OCI-LY7 (cell line): ENCODE results near the gene TIGIT. TPM values are rescaled to one million over a fixed set of nuclear protein-coding genes. Genes with fewer than 3 reads are reported as not detected.

Experiments used
- BruUV-seq: library from RNA; stranded (reverse); fragments of 400-500 nt; replicated peaks from 2 replicates; lab custom pipeline; 2021; lab: Mats Ljungman, UMichigan
- CTCF ChIA-PET: fragments of 300-600 bp; sonication (Branson Sonifier 250); formaldehyde crosslinking; loops from one replicate; lab custom pipeline; 2022; ENCODE audit warnings: antibody characterized with exemption; ENCODE audit not compliant: unreplicated experiment; lab: Charles Lee
- POLR2A ChIA-PET: fragments of 300-600 bp; sonication (Branson Sonifier 250); formaldehyde crosslinking; loops from one replicate; lab custom pipeline; 2022; ENCODE audit warnings: antibody characterized with exemption; lab: Charles Lee
- DNase-seq: peaks from one replicate; pipeline ENCODE4 v3.0.0-alpha.2; 2015; ENCODE audit warnings: low spot score
- H2AFZ ChIP-seq: fragments of 200-600 bp; sonication (generic), shearing (Covaris generic); 2 replicates; pipeline ENCODE4 v1.6.1; 2014; ENCODE audit warnings: mild to moderate bottlenecking, antibody characterized with exemption, low read length, moderate library complexity
- H3K27ac ChIP-seq: fragments of 200-600 bp; sonication (generic); 2 replicates; pipeline ENCODE4 v1.5.1; 2014; ENCODE audit warnings: mixed run types, low read depth, mild to moderate bottlenecking, moderate library complexity, low read length, inconsistent platforms; ENCODE audit not compliant: poor library complexity, severe bottlenecking
- H3K36me3 ChIP-seq: fragments of 200-600 bp; sonication (generic); 2 replicates; pipeline ENCODE4 v1.6.1; 2014; ENCODE audit warnings: mild to moderate bottlenecking, antibody characterized with exemption, low read length, moderate library complexity, mixed read lengths; ENCODE audit not compliant: insufficient read depth
- H3K4me1 ChIP-seq: fragments of 200-600 bp; sonication (generic); 2 replicates; pipeline ENCODE4 v1.5.1; 2014; ENCODE audit warnings: mild to moderate bottlenecking, low read length; ENCODE audit not compliant: insufficient read depth, poor library complexity, severe bottlenecking
- H3K4me2 ChIP-seq: fragments of 200-600 bp; sonication (generic); 2 replicates; pipeline ENCODE4 v1.6.1; 2014; ENCODE audit warnings: mild to moderate bottlenecking, low read length
- H3K4me3 ChIP-seq: fragments of 200-600 bp; sonication (generic); 2 replicates; pipeline ENCODE4 v1.5.1; 2014; ENCODE audit warnings: mild to moderate bottlenecking, low read depth, low read length; ENCODE audit not compliant: poor library complexity, severe bottlenecking
- H3K79me2 ChIP-seq: fragments of 200-600 bp; sonication (generic); 2 replicates; pipeline ENCODE4 v1.6.1; 2016; ENCODE audit warnings: low read depth, mild to moderate bottlenecking, low read length, moderate library complexity, mixed read lengths; ENCODE audit not compliant: insufficient read depth
- H3K9me2 ChIP-seq: fragments of 200-600 bp; sonication (generic); 2 replicates; pipeline ENCODE4 v1.6.1; 2016; ENCODE audit warnings: mild to moderate bottlenecking, low read length, mixed read lengths; ENCODE audit not compliant: insufficient read depth
- H3K9me3 ChIP-seq: fragments of 200-600 bp; sonication (generic); 2 replicates; pipeline ENCODE4 v1.6.1; 2014; ENCODE audit warnings: mild to moderate bottlenecking, mixed run types, low read length, mixed read lengths
- H4K20me1 ChIP-seq: fragments of 200-600 bp; sonication (generic); 2 replicates; pipeline ENCODE4 v1.6.1; 2014; ENCODE audit warnings: mild to moderate bottlenecking, antibody characterized with exemption, low read length, moderate library complexity, mixed read lengths; ENCODE audit not compliant: insufficient read depth
- EZH2phosphoT487 ChIP-seq: fragments of 200-600 bp; sonication (generic); IDR thresholded peaks from 2 replicates; pipeline ENCODE4 v1.6.1; 2018; ENCODE audit warnings: low read depth, borderline replicate concordance, mild to moderate bottlenecking, mixed run types, antibody characterized with exemption, low read length, moderate library complexity, mixed read lengths
- intact Hi-C: fragments of 100-400 bp; cut with micrococcal nuclease; formaldehyde crosslinking; loops from one replicate; pipeline ENCODE4 v1.10.0; 2022; ENCODE audit not compliant: unreplicated experiment
- total RNA-seq, 2 experiments: library from RNA; depleted of rRNA in 1 of 2; stranded (reverse); fragments of >200 nt in 1 of 2; shearing (Covaris generic) in 1 of 2; gene quantifications; 2 replicates each; pipeline ENCODE4 v1.2.3, GENCODE V29; 2014 to 2022
- TF ChIP-seq, protein P1 (sequence below): fragments of 200-600 bp; sonication (generic); conservative IDR thresholded peaks from 2 replicates; pipeline ENCODE4 v1.5.1; 2014; ENCODE audit warnings: mild to moderate bottlenecking, antibody characterized with exemption, low read length, moderate library complexity, mixed read lengths

The TIGIT gene
- total RNA-seq, 2 experiments from 2014 or later, result 0.35 to 2.3 TPM

DNA sequence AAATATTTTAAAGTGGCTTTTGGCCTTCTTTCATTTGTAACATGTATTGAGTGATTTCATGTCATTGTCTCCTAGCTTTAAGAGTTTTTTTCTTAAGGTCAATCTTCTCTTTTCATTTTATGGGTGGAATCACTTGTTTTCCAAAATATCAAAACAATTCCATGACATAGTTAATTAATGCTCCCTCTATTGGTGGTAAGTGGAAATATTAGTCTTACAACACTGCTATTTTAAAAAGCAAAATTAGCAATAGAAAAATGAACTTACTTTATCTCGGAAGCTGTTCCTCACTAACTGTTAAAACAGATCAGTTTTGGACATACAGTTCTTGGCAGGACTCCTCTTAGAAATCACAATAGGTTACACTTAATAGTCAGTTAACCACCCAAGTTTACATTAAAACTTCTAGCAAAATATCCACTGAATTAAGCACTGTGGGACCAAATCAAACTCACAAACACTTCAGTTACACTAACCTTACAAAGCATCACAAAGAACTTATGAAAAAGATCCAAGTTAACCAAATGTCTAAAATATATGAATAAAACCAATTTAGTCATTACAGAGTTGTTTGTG is 42.4 kb downstream of the TIGIT start:
- BruUV-seq, result no TSS peak
- POLR2A ChIA-PET, result interaction anchor here (1.7 kb wide), 1 partner anchor 13 kb away, joined by 4 read pairs; no protein-coding TSS in a partner anchor
- no peaks in the 10 kb centered on the region for H3K9me2 ChIP-seq
- H3K79me2 ChIP-seq, result no peaks in the 10 kb centered on the region
- peaks cover 4% of the 10 kb centered on the region; the same call in 1 of the 2 replicates for H3K9me3 ChIP-seq
- H2AFZ ChIP-seq, result no peak overlapping the region
- H3K4me2 ChIP-seq, result no peak overlapping the region
- intact Hi-C loops, result loop anchor here (10.0 kb wide), 1 partner anchor 181 kb away; no protein-coding TSS in a partner anchor
- no peaks in the 10 kb centered on the region for H3K36me3 ChIP-seq
- TF ChIP-seq, protein P1, sequence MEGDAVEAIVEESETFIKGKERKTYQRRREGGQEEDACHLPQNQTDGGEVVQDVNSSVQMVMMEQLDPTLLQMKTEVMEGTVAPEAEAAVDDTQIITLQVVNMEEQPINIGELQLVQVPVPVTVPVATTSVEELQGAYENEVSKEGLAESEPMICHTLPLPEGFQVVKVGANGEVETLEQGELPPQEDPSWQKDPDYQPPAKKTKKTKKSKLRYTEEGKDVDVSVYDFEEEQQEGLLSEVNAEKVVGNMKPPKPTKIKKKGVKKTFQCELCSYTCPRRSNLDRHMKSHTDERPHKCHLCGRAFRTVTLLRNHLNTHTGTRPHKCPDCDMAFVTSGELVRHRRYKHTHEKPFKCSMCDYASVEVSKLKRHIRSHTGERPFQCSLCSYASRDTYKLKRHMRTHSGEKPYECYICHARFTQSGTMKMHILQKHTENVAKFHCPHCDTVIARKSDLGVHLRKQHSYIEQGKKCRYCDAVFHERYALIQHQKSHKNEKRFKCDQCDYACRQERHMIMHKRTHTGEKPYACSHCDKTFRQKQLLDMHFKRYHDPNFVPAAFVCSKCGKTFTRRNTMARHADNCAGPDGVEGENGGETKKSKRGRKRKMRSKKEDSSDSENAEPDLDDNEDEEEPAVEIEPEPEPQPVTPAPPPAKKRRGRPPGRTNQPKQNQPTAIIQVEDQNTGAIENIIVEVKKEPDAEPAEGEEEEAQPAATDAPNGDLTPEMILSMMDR, result peak; percentile 81
- no peak for TF ChIP-seq EZH2phosphoT487
- no peaks in the 10 kb centered on the region for H4K20me1 ChIP-seq
- H3K4me1 ChIP-seq, result peaks cover 10% of the 10 kb centered on the region
- peak; percentile 9 for DNase-seq
- no peak overlapping the region for H3K4me3 ChIP-seq
- no peak overlapping the region for H3K27ac ChIP-seq
- CTCF ChIA-PET, result no interaction called here

DNA sequence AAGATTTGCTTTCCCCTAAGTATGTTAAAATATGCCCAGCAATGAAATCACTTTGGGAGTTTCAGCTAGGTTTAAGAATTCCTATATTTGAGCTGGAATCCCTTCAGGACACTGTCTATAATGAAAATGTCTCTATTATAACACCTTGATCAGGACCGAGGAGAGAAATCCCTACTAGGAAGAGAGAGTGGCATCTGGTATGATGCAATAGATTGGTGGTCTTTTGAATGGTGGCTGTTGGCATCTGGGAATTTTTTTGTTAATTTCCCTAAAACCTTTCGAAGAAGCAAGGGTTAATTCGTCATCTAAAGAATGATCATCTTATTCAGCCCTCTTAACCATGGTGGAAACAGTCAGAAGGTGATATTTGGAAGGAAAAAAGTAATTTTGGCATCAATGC is 43.0 kb downstream of the TIGIT start:
- no peaks in the 10 kb centered on the region for H3K9me3 ChIP-seq
- H3K9me2 ChIP-seq, result no peaks in the 10 kb centered on the region
- no peaks in the 10 kb centered on the region for H3K36me3 ChIP-seq
- no peak overlapping the region for H2AFZ ChIP-seq
- H3K4me3 ChIP-seq, result no peak overlapping the region
- intact Hi-C loops, result loop anchor here (10.0 kb wide), 1 partner anchor 182 kb away; no protein-coding TSS in a partner anchor
- ChIA-PET CTCF (no interaction called here), POLR2A (interaction anchor here (0.6 to 1.7 kb wide), 3 partner anchors 9 to 1537 kb away, joined by 3 to 4 read pairs (median 3); no protein-coding TSS in a partner anchor)
- H3K79me2 ChIP-seq, result no peaks in the 10 kb centered on the region
- H3K4me2 ChIP-seq, result no peak overlapping the region
- no TSS peak for BruUV-seq
- H3K4me1 ChIP-seq, result peaks cover 10% of the 10 kb centered on the region
- H4K20me1 ChIP-seq, result no peaks in the 10 kb centered on the region
- TF ChIP-seq, protein P1, result no peak
- TF ChIP-seq EZH2phosphoT487, result no peak
- no peak overlapping the region for H3K27ac ChIP-seq
- no peak for DNase-seq
